ENCODE data around the gene TMEM263.
"Not testable (repeated sequence)": the region's sequence is repeated elsewhere in the genome, so short reads cannot be mapped to it uniquely, and the experiment has no call there.

Gene TMEM263

GRCh38 chr12:106955377-106956047, at the start of gene TMEM263:
Gene TMEM263, plus strand, starts transcription at chr12:106955907. Its CDS starts 11,210 bp downstream, at chr12:106967117.
- in situ Hi-C loops (cut with MboI; ENCODE audit: low sequenced_read_pairs) = no loop called here

GRCh38 chr12:106906715-106907114, 49.0 kb upstream of the TMEM263 start:
- in situ Hi-C loops (cut with MboI; ENCODE audit: low sequenced_read_pairs) = no loop called here

- in situ Hi-C loops (cut with MboI; ENCODE audit: low sequenced_read_pairs) = no loop called here
Measured at GRCh38 chr12:106907411-106907810, 48.3 kb upstream of the TMEM263 start.

DNA sequence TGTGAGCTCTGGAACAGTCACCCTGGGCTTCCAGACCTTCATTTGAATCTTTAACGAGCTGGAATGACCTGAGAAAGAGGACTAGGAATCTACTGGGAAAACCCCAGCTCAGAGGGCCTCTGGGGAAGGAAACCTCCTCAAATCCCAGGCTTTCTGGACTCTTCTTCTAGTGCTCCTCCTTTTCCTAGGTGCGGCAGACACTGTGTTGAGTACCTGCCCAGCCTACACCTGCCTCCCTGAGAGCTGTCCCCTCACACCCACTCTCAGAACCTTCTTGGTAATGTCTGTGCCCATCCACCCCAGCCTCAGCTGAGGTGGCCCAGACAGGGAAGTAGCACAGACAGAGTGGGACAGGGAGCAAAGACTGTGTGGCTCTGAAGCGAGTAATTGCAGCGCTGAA, 47.9 kb upstream of the TMEM263 start:
- in situ Hi-C loops (cut with MboI; ENCODE audit: low sequenced_read_pairs) = no loop called here

DNA sequence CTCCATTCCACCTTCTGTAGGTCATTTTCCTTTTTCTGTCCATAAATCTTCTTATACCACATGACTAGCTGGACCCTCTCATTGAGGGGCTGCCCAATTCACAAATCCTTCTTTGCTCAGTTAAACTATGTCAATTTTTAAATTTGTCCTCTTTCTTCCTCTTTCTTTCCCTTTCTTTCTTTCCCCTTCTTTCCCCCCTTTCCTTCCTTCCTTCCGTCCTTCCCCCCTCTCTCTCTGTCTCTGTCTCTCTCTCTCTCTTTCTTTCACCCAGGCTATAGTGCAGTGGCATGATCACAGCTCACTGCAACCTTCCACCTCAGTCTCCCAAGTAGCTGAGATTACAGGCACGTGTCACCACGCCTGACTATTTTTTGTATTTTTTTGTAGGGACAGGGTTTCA, 47.1 kb upstream of the TMEM263 start:
- in situ Hi-C loops (cut with MboI; ENCODE audit: low sequenced_read_pairs) = no loop called here

GRCh38 chr12:106910202-106910601, 45.5 kb upstream of the TMEM263 start:
- in situ Hi-C loops (cut with MboI; ENCODE audit: low sequenced_read_pairs) = no loop called here

- in situ Hi-C loops (cut with MboI; ENCODE audit: low sequenced_read_pairs) = no loop called here
Measured at GRCh38 chr12:106911581-106911980, 44.1 kb upstream of the TMEM263 start.

DNA sequence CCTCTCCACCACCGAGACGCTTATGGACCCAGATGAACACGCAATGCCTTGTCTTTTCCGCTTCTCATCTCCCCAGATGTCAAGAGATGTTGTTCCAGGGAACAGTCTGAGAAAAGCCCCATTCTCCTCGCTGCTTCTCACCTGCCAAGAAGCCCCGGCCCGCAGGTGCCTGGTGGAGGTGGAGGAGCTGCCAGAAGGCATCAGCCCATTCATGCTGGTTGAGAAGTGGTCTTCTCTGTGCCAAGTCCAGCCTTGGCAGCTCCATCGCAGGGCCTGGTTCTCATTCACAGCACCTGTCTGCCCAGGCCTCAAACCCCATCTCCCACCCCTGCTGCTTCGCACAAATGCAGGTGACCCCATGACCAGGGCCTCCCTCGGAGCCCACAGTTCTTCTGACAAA, 42.3 kb upstream of the TMEM263 start:
- in situ Hi-C loops (cut with MboI; ENCODE audit: low sequenced_read_pairs) = no loop called here

- in situ Hi-C loops (cut with MboI; ENCODE audit: low sequenced_read_pairs) = no loop called here
Measured at GRCh38 chr12:106914796-106915634, 40.7 kb upstream of the TMEM263 start.

DNA sequence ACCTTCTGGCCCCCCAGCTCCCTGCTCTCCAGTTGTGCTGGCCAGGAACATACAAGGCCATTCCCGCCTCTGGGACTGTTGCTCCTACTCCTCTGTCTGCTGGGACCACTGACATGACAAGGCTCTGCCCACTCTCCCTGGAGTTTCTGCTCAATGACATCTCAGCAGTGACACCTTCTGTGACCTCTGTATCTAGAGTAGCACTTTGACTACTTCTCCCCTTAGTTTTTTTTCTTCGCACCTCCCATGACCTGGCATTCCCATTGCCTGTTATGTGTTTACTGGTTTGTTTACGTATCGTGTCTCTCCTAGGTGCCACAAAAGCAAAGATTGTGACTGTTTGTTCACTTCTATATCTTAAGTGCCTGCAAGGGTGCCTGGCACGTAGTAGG, 40.1 kb upstream of the TMEM263 start:
- in situ Hi-C loops (cut with MboI; ENCODE audit: low sequenced_read_pairs) = no loop called here

DNA sequence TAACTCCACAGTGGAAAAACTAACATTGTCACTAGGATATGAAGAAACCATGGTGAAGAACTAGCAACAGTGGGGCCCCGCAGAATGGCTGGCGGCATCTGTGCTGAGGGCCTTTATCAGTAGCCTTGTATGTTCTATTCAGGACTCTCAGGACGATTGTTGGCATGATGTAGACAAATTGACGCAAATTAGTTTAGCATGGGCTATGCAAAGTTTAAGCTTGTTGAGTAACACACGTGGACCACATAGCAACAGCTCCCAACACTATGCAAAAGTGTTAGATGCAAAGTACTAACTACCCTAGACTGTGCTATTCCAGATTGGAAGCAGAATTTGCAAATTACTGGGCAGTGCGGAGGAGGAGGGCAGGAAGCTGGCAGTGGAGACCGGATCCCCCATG, 38.2 kb upstream of the TMEM263 start:
- in situ Hi-C loops (cut with MboI; ENCODE audit: low sequenced_read_pairs) = no loop called here

DNA sequence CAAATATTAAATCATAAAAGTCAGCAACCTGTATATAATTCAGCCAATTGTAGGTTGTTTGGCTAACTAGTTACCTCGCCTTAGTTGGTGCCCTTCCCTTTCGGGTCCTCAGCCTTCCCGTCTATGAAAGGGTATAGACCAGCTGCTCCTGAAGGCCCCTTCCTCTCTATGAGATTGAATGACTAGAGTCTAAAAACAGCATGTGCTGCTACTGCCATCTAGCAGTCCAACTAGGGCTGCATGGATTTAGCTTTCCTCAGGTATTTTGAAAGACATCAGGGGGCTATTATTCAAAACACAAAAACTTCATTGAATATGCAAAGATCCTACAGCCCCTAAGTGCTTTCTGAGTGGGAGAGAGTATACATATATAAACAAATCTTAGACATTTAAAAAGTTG, 37.0 kb upstream of the TMEM263 start:
- in situ Hi-C loops (cut with MboI; ENCODE audit: low sequenced_read_pairs) = no loop called here

DNA sequence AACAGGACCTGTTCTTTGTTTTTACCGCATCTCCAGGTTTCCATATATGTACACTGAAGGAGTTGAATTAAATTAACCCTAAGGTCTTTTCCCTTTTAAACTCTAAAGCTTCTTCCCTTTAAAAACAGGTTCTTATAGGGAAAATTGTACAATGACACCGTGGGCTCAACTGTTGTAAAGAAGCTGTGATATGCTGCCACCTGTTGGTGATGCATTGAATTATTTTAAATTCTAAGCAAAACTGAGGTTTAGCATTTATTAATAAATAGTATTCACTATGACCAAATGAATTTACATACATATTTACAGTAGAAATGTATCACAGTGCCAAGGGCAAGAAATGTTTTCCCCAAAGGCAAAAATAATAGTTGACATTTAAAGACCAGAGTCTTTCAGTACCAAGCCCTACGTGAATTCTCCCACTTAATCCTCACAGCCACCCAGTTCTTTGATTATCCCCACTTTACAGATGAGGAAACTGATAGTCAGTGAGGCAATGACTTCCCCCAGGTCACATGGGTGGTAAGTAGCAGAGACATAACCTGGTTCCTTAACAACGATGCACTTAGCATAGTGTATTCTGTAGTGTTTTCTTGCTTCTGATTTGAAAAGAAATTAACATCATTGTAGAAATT, 35.7 kb upstream of the TMEM263 start:
- in situ Hi-C loops (cut with MboI; ENCODE audit: low sequenced_read_pairs) = no loop called here

DNA sequence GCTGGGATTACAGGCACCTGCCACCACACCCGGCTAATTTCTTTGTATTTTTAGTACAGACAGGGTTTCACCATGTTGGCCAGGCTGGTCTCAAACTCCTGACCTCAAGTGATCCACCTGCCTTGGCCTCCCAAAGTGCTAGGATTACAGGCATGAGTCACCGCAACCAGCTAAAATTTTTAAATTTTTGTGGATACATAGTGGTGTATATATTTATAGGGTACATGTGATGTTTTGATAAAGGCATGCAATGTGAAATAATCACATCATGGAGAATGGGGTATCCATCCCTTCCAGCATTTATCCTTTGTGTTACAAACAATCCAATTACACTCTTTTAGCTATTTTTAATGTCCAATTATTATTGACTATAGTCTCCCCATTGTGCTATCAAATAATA, 33.7 kb upstream of the TMEM263 start:
- in situ Hi-C loops (cut with MboI; ENCODE audit: low sequenced_read_pairs) = not testable (repeated sequence)

DNA sequence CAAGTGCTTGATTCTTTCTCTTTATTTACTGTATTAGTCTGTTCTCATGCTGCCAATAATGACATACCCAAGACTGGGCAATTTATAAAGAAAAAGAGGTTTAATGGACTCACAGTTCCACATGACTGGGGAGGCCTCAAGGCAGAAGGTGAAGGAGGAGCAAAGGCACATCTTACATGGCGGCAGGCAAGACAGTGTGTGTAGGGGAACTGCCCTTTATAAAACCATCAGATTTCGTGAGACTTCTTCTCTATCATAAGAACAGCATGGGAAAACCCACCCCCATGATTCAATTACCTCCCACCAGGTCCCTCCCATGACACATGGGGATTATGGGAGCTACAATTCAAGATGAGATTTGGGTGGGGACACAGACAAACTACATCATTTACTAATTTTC, 32.1 kb upstream of the TMEM263 start:
- in situ Hi-C loops (cut with MboI; ENCODE audit: low sequenced_read_pairs) = not testable (repeated sequence)

DNA sequence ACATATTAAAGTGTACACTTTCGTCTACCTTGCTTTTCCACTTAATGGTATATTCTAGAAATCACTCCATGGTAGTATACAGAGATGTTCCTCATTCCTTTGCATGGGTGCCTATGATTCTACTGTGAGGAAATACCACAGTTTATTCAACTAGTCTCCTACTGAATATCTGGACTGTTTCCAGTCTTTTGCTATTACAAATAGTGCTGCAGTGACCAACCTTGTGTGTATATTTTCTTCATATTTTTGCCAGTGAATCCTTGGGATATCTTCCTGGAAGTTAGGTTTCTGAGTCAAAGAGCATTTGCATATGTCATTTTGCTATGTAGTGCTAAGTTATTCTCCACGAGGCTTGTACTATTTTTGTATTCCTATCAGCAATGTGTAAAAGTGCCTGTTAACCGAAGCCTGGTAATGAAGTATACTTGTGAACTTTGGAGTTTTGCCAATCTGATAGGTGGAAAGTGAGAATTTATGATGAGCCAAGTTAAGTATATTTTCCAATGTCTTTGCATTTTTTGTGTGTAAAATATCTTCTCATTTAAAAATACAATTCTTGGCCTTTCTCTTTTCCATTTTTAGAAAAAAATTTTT, 31.3 kb upstream of the TMEM263 start:
- in situ Hi-C loops (cut with MboI; ENCODE audit: low sequenced_read_pairs) = no loop called here

DNA sequence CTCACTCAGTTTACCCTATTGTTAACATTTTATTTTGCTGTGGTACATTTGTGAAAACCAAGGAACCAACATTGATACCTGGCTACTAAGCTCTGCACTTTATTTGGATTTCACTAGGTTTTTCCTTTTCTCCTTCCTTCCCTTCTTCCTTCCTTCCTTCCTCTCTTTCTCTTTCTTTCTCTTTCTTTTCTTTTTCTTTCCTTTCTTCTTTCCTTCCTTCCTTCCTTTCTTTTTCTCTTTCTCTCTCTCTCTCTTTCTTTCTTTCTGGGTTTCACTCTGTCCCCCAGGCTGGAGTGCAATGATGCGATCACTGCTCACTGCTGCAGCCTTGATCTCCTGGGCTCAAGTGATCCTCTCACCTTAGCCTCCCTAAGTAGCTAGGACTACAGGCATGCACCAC, 29.1 kb upstream of the TMEM263 start:
- in situ Hi-C loops (cut with MboI; ENCODE audit: low sequenced_read_pairs) = no loop called here

GRCh38 chr12:106934277-106934676, 21.4 kb upstream of the TMEM263 start:
- in situ Hi-C loops (cut with MboI; ENCODE audit: low sequenced_read_pairs) = no loop called here

- in situ Hi-C loops (cut with MboI; ENCODE audit: low sequenced_read_pairs) = no loop called here
Measured at GRCh38 chr12:106941481-106942156, 14.1 kb upstream of the TMEM263 start.

GRCh38 chr12:106942775-106943174, 12.9 kb upstream of the TMEM263 start:
- in situ Hi-C loops (cut with MboI; ENCODE audit: low sequenced_read_pairs) = no loop called here

DNA sequence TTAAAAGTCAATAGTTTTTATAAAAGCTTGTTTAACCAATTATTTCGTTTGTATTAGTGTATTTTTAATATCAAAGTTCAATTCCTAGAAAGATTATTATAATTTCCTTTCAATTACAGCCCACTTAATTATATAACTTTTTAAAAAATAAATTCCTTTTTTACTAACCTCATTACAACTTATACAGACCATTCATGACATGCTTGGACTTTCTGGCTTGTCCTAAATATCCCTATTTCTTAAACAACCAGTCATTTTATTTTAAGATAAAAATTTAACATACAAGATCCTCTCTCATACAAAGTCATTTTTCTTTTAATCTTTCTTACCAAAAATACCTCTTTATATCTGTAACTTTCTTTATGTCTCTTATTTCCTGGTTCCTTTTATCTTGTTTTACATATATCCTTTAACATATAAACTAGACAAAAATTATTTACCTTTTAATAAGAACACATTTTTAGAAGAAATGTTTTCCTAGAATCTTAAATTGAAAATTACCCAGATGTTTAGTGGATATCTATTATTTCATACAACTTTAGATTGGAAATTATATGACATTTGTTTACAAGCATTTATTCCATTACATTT, 10.4 kb upstream of the TMEM263 start:
- in situ Hi-C loops (cut with MboI; ENCODE audit: low sequenced_read_pairs) = no loop called here
